ENCODE measurements around the gene ASB10.
A peak's percentile ranks its signal among the peaks of the same experiment; 100 is the strongest.

ASB10 gene

GRCh38 chr7:151186640-151187408 is at the start of gene ASB10:
Gene ASB10 (minus strand): TSS chr7:151187250. CDS start chr7:151187130, 120 bp downstream.
- DNase-seq (ENCODE audit: low read depth, low spot score): no peak

- no peak for DNase-seq (ENCODE audit: low read depth, low spot score)
Measured at GRCh38 chr7:151236406-151236805, 49.4 kb upstream of the ASB10 start.

GRCh38 chr7:151235091-151235787 is 48.2 kb upstream of the ASB10 start:
- DNase-seq (ENCODE audit: low read depth, low spot score): no peak

GRCh38 chr7:151233804-151234203 is 46.8 kb upstream of the ASB10 start:
- DNase-seq (ENCODE audit: low read depth, low spot score): no peak

- DNase-seq (ENCODE audit: low read depth, low spot score): peak; percentile 64
Measured at GRCh38 chr7:151232917-151233701, 46.1 kb upstream of the ASB10 start.

GRCh38 chr7:151232091-151232916 is 45.3 kb upstream of the ASB10 start, which contains the start of gene CHPF2:
Gene CHPF2 (plus strand): TSS chr7:151232483. CDS start chr7:151234012, 1,529 bp downstream.
- peak; percentile 78 for DNase-seq (ENCODE audit: low read depth, low spot score)

- DNase-seq (ENCODE audit: low read depth, low spot score): no peak
Measured at GRCh38 chr7:151231080-151231479, 44.0 kb upstream of the ASB10 start.

GRCh38 chr7:151229249-151229648 is 42.2 kb upstream of the ASB10 start:
- no peak for DNase-seq (ENCODE audit: low read depth, low spot score)

GRCh38 chr7:151228024-151228866 is 41.2 kb upstream of the ASB10 start:
- DNase-seq (ENCODE audit: low read depth, low spot score): no peak

GRCh38 chr7:151226875-151227782 is 40.1 kb upstream of the ASB10 start, which contains the start of gene ABCF2:
Gene ABCF2 (minus strand): TSS chr7:151227205. CDS start chr7:151226458, 747 bp downstream.
- DNase-seq (ENCODE audit: low read depth, low spot score): peak; percentile 93

- DNase-seq (ENCODE audit: low read depth, low spot score): no peak
Measured at GRCh38 chr7:151226560-151226874, 39.5 kb upstream of the ASB10 start.

- no peak for DNase-seq (ENCODE audit: low read depth, low spot score)
Measured at GRCh38 chr7:151225948-151226510, 39.0 kb upstream of the ASB10 start.

- no peak for DNase-seq (ENCODE audit: low read depth, low spot score)
Measured at GRCh38 chr7:151223728-151224127, 36.7 kb upstream of the ASB10 start.

- DNase-seq (ENCODE audit: low read depth, low spot score): no peak
Measured at GRCh38 chr7:151218170-151218569, 31.1 kb upstream of the ASB10 start.

- DNase-seq (ENCODE audit: low read depth, low spot score): no peak
Measured at GRCh38 chr7:151215396-151215795, 28.3 kb upstream of the ASB10 start.

GRCh38 chr7:151213826-151214225 is 26.8 kb upstream of the ASB10 start:
- no peak for DNase-seq (ENCODE audit: low read depth, low spot score)

- DNase-seq (ENCODE audit: low read depth, low spot score): no peak
Measured at GRCh38 chr7:151212626-151213025, 25.6 kb upstream of the ASB10 start.

- DNase-seq (ENCODE audit: low read depth, low spot score): no peak
Measured at GRCh38 chr7:151211155-151211772, 24.2 kb upstream of the ASB10 start.
